ENCODE data around the gene ZNF396.

DNA sequence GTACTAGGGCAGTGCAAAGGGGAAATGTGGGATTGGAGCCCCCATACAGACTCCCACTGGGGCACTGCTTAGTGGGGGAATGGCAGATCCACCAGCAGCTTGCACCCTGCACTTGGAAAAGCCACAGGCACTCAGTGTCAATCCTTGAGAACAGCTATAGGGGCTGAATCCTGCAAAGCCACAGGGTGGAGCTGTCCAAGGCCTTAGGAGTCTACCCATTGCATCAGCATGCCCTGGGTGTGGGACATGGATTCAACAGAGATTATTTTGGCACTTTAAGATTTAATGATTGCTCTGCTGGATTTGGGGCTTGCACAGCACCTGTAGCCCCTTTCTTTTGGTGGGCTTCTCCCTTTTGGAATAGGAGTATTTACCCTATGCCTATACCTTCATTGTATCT is 24.4 kb downstream of the ZNF396 start:
- TF ChIP-seq, protein P1, sequence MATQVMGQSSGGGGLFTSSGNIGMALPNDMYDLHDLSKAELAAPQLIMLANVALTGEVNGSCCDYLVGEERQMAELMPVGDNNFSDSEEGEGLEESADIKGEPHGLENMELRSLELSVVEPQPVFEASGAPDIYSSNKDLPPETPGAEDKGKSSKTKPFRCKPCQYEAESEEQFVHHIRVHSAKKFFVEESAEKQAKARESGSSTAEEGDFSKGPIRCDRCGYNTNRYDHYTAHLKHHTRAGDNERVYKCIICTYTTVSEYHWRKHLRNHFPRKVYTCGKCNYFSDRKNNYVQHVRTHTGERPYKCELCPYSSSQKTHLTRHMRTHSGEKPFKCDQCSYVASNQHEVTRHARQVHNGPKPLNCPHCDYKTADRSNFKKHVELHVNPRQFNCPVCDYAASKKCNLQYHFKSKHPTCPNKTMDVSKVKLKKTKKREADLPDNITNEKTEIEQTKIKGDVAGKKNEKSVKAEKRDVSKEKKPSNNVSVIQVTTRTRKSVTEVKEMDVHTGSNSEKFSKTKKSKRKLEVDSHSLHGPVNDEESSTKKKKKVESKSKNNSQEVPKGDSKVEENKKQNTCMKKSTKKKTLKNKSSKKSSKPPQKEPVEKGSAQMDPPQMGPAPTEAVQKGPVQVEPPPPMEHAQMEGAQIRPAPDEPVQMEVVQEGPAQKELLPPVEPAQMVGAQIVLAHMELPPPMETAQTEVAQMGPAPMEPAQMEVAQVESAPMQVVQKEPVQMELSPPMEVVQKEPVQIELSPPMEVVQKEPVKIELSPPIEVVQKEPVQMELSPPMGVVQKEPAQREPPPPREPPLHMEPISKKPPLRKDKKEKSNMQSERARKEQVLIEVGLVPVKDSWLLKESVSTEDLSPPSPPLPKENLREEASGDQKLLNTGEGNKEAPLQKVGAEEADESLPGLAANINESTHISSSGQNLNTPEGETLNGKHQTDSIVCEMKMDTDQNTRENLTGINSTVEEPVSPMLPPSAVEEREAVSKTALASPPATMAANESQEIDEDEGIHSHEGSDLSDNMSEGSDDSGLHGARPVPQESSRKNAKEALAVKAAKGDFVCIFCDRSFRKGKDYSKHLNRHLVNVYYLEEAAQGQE (IDR thresholded peaks at IDR 0.05; ENCODE audit: low read depth) = no peak
- TF ChIP-seq, protein P2, sequence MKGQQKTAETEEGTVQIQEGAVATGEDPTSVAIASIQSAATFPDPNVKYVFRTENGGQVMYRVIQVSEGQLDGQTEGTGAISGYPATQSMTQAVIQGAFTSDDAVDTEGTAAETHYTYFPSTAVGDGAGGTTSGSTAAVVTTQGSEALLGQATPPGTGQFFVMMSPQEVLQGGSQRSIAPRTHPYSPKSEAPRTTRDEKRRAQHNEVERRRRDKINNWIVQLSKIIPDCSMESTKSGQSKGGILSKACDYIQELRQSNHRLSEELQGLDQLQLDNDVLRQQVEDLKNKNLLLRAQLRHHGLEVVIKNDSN (IDR thresholded peaks at IDR 0.05) = no peak
- TF ChIP-seq EP300 (IDR thresholded peaks at IDR 0.05; ENCODE audit: borderline replicate concordance) = no peak
- no peak for TF ChIP-seq EGR1 (IDR thresholded peaks at IDR 0.05)
- TF ChIP-seq TAF1 (IDR thresholded peaks at IDR 0.05; ENCODE audit: low read depth) = no peak
- TF ChIP-seq CREB1 (IDR thresholded peaks at IDR 0.05; ENCODE audit: low read depth) = no peak
- TF ChIP-seq RAD21 (IDR thresholded peaks at IDR 0.05; ENCODE audit: low read depth) = no peak
